Stromal cell of bone marrow (primary cell): Measurements from ENCODE around the gene SIX6.
"Not testable (repeated sequence)": the region's sequence is repeated elsewhere in the genome, so short reads cannot be mapped to it uniquely, and the experiment has no call there.

Experiments
- DNase-seq: peaks from one replicate; pipeline ENCODE4 v3.0.0-alpha.2; 2012; ENCODE audit warnings: low read depth

SIX6 gene

DNA sequence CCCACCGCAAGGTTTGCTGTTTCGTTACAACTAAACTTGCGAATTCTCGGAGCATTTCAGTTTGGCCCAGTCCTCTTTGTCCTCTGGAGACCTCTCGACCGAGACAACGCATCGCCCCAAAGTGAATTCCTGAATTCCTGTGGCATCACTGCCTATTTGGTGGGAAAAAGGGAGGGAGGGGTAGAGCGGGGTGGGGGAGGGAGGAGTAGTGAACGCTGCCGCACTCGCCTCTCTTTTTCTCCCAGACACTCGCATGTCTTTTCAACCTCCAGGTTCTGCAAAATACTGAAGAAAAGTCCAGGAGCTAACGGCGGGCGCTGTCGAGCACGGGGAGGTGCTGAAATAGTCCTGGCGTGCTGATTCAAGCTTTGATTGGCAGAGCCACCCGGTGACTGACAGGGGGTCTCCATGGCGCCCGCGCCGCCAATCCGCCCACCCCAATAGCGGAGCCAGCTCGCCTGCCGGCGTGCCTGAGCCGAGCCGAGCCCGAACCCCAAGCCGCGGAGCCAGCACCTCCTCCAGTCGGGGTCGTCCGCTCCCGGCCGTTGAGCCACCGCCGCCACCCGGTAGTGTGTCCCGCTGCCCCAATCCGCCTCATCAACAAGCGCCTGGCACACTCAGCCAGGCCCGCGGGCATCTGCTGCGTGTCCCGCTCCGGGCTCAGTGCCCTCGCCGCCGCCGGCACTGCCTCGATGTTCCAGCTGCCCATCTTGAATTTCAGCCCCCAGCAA lies at the start of gene SIX6:
SIX6 (plus strand) TSS at position 440 of the 731 bp plus-strand sequence; CDS start at position 693, 253 bp downstream.
- no peak for DNase-seq

DNA sequence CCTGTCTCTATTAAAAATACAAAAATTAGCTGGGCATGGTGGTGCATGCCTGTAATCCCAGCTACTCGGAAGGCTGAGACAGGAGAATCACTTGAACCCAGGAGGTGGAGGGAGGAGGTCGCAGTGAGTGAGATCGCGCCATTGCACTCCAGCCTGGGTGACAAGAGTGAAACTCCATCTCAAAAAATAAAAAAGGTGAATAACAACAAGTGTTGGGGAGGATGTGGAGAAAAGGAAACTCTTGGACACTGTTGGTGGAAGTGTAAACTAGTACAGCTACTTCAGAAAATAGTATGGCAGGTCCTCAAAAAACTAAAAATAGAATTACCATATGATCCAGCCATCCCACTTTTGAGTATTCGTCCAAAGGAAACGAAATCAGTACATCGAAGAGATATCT lies 28.7 kb upstream of the SIX6 start:
- DNase-seq, result not testable (repeated sequence)

DNA sequence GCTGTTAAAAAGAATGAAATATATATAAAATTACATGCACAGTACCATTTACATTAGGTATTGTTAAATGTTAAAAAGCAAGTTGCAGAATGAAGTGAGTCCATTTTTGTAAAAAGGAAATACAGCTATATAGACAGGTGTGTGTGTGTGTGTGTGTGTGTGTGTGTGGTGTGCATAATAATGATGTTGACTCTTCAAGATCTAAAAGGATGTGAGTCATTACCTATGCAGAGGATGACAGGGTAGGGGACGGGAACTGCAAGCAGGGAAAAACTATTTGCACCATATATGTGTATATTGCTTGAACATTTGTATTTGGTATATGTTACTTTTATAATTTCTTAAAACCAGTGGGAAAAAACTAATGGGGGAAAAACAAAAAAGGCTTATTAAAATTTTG lies 26.2 kb upstream of the SIX6 start:
- no peak for DNase-seq

DNA sequence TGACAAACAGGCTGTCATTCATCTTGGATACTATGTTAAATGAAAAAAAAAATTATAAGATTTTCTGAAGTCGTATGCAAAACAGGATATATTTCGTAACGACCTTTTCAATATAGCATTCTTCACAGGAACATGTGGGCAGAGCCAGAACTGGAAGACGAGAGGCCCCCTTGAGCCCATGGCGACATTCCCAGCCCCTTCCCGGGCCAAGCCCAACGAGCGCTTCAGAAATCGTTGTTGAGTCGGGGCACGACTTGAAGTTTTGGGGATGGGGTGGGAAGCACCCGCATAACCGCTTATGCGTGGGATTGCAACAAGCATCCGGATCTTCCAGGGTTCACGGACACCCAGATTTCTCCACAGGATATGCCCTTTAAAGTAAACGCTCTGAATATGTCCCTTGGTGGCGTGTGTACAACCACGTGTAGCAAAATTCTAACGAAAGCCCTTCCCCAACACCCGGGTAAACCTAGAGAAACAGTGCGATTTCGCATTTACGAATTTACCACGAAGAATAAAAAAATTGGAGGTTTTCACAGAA lies 23.8 kb upstream of the SIX6 start:
- DNase-seq, result no peak

DNA sequence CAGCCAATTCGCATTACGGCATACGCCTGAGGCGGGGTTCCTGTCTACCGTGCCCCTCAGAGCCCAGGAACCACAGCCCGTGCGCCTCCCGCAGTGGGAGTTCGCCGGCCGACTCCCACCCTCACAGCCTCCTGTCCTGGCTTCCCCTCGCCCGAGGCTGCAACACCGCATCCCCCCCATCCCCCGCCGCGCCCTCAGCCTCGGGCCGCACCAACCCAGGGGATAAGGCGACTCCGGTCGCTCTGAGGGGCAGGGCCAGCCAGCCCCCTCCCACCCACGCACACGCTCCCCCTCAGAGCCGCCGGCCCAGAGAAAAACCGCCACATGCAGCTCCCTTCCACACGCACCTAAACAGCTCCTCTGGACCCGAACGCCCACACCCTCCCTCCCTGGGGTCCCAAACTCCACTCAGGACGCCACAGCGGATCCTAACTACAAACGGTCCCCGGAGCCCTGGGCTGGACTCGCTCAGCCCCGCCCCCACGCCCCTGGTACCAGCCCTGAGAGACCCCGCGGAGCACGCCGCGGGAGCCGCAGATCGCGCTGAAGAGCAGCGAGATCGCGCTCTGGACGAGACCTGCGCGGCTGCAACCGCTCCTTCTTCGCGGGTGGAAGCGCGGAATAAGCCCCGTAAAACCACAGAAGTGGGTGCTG lies 23.2 kb upstream of the SIX6 start, which contains the start of gene C14orf39:
C14orf39 (minus strand) TSS at position 466 of the 654 bp plus-strand sequence. CDS start 985 bp downstream, outside the sequence.
- peak; percentile 8 for DNase-seq

DNA sequence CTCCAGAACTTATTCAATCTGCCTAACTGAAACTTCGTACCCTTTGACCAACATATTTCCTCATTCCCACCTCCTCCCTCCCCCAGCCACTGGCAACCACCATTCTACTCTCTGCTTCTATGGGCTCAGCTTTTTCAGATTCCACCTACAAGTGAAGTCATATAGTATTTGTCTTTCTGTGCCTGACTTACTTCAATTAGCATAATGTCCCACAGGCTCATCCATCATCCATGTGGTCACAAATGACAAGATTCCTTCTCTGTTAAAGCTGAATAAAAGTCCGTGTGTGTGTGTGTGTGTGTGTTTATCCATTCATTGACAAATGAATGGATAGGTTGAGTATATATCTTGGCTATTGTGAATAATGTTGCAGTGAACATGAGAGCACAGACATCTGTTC lies 21.7 kb upstream of the SIX6 start:
- DNase-seq, result no peak

DNA sequence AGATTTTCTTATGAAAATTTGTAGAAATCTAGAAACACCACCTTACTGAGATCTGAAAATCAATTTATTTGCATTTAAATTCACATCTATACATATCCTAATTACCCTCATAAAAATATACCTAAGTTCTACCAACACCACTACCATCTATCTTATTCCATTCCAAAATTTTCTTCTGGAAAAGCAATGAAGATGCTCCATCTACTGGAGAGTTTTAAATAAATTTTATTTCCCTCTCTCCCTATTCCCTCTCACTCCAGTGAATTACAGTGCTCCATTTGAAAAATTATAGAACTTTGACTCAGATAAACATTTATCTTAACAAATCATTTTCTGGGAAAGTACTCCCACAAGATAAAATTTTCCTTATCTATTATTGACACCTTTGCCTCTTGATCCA lies 20.8 kb upstream of the SIX6 start:
- DNase-seq, result no peak

DNA sequence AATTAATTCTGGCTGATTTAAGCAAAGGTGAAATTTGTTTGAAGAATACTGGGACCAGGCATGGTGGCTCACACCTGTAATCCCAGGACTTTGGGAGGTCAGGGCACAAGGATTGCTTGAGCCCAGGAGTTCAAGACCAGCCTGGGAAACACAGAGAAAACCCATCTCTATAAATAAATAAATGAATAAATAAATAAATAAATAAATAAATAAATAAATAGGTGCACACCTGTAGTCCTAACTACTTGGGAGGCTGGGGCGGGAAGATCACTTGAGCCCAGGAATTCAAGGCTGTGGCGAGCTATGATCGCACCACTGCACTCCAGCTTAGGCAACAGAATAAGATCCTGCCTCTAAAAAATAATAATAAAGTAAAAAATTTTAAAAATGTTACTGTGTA lies 18.7 kb upstream of the SIX6 start:
- no peak for DNase-seq

DNA sequence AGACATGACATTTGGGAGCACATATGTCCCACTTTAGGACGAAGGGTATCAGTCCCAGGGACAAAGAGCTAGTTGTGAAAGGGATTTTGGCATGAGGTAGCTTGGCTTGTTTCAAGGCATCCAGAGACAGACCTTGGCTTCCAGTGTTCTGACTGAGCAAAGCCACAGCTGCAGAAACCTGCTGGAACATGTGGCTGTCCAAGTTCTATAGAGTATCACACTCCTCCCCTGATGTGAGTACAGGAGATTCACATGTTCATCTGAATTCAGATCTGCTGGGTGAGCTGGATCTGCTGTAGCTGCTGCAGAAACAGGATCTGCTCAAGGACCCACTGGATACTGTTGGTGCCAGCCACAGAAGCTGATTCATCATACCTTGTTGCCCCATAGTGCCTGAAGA lies 13.0 kb upstream of the SIX6 start:
- no peak for DNase-seq

DNA sequence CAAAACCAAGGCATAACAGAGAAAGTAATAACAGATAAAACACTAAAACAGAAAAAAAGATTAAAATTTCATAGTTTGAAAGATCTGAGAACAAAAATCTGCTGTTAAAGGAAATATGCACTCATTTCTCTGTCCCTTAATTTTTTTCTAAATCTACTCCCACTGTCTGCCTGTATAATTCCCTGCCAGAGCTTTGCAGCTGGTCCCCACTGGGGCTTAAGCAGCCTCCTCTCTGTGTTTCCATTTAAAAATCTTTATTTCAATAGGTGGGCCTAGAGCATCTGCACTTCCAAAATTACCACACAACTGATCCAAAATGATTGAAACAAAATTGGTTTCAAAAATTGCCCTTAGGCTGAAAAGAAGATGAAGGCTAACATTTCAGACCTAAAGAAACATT lies 6.4 kb upstream of the SIX6 start:
- DNase-seq, result no peak

DNA sequence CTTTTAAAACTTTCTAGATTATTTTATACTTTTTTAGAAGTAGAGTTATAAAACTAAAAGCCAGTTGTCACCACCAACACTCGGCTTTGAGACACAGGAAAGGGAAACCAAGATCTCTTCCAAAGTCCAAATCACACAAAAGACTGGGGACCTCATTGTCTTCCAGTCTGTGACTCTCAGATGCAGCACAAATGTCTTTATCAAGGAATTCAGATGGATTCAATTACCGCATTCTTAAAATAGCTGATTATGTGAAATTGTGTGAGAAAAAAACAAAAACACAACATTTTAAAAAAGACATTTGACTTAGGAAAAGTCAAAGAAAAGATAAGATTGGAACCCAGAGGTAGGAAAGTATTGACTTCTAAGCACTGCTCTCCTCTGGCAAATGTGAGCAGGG lies 3.5 kb upstream of the SIX6 start:
- DNase-seq, result no peak

DNA sequence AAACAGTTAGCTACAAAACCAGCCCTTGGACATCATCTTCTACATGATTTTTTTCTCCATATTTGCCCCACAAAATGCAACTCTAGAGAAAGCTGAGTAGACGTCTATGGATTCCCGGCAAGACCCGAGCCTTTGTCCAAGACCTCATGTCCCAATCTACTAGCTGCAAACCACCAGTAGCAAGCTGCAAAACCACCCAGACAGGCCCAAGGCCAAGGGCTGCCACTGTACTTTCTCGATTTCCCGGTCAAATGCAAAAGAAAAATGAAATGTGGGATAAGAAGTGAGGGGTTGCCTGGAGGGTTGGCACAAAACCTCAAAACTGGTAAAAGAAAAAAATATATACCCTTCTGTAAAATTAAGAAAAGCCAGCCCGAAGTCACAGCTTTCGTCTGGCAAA lies 2.9 kb upstream of the SIX6 start:
- DNase-seq, result no peak

DNA sequence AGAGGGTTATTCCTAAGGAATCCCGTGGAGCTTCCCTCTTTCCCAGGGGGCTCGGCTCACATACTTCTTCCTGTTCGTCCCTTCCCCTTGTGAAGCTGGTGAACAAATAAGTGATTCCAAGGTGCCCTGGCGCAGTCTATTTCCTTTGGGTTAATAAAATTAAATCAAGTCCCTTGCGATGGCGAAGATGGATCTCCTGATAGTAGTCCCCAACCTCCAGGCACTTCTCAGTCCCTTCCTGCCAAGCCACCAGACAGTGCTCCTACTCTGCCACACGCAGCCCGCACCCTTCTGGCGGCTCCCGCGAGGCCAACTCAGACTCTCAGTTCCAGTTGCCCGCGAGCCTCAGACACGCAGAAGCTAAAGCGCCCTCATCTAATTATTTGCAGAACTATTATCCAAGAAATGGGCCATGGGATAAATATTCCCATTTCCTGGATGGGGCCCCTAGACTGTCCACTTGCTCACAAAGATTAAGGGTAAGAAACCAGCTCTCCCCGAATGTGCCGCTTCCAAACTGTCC lies 2.4 kb upstream of the SIX6 start:
- no peak for DNase-seq

DNA sequence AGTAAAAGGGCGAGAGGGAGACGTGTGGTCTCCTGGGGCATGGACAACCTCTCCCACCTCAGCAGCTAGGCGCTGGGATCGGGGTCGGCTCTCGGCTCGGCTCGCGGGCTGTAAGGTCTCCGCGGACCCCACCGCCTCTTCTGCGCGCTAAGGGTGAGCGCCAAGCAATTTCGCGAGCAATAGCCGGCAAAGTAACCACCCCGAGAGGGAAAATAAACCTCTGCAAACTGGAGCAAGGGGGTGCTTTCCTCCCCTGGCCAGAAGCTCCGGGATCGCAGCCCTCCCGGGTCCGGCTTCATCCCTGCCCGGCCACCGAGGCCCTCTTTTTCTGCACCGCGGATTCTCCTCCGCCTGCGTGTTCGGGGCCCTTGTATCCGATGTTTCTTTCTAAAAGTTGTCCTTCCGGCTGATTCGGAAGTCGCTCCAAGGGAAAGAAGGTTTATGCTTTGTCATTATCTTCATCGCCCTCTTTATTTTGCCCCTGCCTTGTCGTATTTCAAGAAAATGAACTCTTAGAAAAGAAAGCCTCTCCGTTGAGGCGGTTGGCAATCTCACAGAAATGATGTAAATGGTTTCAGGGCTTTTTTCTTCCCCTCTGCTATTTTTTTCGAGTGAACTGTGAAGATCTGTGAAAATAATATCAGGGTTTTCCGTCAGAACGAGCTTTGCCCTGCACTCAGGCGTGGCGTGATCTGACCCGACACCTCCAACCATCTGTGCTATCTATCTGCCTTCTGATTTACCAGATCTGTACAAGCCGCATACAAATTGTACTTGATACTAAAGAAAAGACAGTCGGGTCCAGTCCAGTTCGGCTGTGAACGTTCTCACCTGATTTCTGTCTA lies 1.7 kb upstream of the SIX6 start:
- DNase-seq, result no peak

DNA sequence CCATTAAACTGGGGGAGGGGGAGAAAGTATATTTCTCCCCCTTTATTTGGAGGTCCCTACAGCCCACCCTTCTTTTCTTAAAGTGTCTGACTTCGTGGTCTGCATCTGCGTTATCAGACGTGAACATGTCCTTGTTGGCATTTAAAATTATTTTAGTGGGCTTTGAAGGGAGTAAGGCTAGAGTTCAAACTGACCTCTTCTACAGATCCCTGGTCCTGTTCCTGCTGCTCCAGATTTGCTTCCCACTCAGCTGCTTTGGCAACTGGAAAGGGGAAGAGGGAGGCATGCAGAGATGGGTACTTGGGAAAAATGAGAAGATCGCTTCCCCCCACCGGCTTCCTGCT lies 611 bp upstream of the SIX6 start:
- DNase-seq, result no peak

DNA sequence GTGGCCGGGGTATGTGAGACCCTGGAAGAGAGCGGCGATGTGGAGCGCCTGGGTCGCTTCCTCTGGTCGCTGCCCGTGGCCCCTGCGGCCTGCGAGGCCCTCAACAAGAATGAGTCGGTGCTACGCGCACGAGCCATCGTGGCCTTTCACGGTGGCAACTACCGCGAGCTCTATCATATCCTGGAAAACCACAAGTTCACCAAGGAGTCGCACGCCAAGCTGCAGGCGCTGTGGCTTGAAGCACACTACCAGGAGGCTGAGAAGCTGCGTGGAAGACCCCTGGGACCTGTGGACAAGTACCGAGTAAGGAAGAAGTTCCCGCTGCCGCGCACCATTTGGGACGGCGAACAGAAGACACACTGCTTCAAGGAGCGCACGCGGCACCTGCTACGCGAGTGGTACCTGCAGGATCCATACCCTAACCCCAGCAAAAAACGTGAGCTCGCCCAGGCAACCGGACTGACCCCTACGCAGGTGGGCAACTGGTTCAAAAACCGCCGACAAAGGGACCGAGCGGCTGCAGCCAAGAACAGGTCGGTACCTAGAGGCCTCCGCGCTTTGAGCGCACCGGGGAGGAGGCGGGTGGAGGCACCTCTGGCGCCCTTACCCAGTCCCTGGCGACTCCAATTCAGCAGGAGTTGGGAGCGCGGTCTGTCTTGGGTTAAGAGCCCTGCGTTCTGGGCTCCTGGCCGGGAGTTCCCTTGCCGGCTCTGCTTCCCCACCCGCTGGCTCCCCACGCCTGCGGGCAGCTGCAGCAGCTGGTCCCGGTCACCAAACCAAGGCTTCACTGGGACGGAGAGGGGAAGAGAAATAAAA lies 700 bp downstream of the SIX6 start:
- no peak for DNase-seq

DNA sequence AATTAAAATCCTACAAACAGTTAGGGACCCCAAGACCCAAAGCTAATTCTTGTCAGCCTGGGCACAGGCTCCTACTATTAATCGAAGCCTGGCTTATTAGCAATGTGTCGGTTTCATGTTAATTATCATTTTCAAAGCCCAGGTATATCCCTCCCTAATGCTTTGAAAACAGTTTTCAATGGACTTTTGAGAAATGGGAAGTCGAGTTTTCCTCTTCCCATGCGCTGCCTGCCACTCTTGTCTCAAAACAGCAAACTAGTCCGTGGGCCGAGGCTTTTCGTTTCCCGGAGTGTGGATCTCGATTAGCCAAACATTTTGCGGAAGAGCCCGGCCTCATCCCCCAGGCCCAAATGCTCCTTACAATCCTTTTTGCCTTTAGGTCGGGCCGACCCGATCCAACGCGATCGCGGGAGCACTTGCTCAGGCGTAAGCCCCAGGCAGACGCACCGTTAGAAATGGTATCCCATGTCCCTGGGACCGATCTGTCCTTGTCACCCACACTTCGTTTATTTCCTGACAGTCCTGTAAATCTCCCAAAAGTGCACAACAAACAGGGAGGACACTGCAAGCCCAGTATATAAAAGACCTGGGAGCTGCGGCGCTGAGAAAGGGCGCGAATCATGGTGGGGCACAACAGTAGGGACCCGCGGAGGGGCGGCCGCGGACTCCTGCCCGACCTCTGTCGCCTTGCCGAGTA lies 1.5 kb downstream of the SIX6 start:
- no peak for DNase-seq

DNA sequence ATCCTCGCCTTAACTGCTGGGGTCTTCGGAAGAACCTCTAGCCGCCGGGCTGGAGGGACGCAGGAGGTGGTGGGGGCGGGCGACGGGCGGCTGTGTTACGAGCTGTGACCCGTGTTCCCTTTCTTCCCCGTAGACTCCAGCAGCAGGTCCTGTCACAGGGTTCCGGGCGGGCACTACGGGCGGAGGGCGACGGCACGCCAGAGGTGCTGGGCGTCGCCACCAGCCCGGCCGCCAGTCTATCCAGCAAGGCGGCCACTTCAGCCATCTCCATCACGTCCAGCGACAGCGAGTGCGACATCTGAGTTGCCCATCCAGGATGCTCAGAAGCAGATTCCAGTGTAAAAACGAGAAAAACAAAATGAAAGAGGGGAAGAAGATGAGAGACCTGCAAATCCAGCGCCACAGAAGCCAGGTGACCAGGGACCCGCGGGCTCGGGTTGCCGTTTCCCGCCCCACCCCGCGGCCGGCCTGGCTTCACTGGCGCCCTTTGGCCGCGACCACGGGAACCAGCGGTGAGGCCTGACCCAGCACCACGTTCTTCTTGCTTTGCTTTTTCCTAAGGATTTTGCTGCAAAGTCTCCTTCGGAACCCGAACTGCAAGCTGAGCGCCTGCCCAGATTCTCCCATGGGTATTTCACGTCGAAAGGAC lies 2.1 kb downstream of the SIX6 start:
- DNase-seq, result no peak

DNA sequence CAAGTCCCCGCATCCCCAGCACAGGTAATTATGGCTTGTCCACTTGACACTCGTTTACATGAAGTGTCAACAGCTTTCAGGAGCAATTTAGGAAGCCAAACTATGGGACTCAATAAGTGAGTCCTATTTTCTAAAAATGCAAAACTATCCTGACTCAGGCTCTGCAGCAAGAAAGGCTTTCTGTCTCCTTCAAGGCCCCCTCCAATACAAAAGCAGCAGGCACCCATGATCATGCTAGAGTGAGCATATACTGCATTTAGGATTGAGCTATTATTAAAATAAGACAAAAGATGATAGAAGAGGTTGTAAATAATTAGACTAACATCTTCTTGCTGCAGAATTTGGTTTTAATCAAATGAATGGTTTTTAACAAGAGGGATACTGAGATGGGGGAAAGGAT lies 3.2 kb downstream of the SIX6 start:
- no peak for DNase-seq

DNA sequence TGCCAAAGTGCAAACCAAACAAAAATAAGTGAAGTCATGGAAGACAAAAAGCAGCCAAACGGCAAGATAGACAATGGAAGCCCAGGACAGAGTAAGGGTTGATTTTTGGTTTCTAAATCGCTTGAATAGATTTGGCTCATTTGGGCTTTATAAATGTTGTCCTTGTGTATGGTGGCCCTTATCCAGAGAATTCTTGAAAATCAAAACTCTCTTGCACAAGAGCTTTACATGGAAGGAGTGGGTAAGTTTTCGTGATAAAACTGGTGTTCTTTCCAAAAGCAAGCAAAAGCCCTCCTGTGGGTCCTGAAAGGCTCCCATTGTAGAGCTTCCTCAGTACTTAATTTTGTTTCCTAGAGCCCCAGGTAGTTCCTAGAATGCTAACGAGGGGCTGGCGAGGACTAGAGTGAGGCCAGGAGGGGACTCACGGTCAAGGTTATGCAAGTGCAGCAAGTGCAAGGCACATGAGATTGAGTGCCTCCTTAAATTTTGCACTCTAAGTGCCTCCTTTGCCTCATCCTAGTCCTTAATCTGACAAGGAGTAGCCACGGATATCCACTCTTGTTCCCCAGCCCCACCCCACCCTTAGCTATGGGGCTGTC lies 4.1 kb downstream of the SIX6 start:
- DNase-seq, result no peak
